Stimulated activated CD4-positive, alpha-beta T cell treated with anti-CD3 and anti-CD28 coated beads, Interleukin-4, amount 100 ng/mL, for 4 hours (primary cell): Measurements from ENCODE around the gene ADAMTS3.

Source experiments
- DNase-seq, 2 experiments: peaks; one replicate each; pipeline ENCODE4 v3.0.0-alpha.2; 2020

The ADAMTS3 gene

DNA sequence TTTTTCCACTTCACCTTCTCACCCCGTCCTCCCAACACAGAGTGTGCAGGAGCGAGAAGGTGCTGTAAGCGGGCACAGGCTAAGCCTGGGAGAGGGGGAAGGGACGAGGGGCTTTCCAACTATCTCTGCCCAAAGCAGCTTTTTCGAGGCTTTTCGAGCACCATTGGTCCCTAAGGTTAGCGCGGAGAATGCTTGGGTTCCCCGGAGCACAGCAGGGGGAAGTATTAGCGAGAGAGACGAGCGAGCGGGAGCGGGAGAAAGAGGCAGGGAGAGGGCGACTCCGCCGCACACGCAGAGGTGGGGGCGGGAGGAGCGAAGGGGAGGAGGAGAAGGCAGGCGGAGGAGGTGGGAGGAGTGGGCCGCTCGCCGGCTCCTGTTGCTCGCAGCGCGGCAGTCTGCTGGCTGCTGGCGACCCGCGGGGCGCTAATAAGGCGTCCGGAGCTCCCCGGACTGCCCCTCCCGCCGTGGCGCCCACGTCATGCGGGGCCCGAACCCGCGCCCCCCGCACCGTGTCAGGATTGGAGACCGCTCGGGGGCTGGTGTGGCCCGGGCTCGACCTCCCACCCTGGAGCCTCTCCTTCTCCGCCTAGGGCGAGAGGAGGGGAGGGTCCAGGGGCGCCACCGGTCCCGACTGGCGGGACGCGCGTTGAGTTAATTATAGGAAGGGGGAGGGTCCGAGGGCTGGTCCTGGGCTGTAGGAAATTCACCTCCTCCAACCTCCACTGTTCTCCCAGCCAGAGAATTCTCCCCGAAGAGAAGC lies at the start of gene ADAMTS3:
Gene ADAMTS3 (minus strand): TSS at position 263 of the 760 bp plus-strand sequence. CDS start 459 bp downstream, outside the sequence.
- DNase-seq = peak; percentile 3 to 9

DNA sequence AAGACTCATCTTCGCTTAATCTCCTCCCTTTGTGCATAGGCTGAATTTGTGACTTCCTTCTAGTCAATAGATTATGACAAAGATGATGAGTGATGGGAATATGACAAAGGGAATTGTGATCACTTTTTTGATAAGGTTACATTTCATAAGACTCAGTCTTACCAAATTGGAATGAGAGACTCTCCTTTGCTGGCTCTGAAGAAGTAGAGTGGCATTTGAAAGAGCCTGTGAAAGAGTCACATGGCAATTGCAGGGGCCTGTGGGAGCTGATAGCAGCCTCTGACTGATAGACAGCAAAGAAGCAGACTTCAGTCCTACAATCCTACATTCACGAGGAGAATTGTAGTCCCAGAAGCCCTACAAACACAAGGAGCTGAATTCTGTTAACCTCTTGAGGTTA lies 44.9 kb upstream of the ADAMTS3 start:
- DNase-seq = no peak

DNA sequence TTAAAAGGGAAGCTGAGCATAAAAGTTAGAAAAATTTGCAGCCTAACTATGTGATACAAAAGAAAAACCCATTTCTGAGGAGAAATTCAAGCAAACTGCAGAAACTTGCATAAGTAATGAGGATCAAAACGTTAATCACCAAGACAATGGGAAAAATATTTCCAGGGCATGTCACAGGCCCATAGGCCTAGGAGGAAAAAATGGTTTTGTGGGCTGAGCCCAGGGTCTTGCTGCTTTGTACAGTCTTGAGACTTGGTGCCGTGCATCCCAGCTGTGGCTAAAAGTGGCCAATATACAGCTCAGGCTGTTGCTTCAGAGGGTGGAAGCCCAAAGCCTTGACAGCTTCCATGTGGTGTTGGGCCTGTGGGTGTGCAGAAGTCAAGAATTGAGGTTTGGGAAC lies 37.7 kb upstream of the ADAMTS3 start:
- no peak for DNase-seq

DNA sequence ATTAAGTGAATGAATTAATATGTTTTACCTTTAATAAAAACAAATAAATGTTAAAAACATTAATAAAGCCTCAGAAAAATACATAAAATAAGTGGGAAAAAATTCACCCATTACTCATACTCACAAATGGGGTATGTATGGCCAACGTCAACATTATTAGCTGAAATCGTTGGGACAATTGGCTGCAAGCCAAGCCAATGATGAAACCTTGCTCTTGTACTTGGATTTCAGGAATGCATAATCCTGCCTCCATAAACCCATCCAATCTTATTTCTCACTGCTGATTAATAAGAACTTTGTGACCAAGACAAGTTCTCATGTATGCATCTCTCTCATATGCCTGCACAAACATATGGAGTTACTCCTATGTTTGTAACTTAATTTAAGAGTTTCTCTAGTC lies 35.3 kb upstream of the ADAMTS3 start:
- DNase-seq = no peak

DNA sequence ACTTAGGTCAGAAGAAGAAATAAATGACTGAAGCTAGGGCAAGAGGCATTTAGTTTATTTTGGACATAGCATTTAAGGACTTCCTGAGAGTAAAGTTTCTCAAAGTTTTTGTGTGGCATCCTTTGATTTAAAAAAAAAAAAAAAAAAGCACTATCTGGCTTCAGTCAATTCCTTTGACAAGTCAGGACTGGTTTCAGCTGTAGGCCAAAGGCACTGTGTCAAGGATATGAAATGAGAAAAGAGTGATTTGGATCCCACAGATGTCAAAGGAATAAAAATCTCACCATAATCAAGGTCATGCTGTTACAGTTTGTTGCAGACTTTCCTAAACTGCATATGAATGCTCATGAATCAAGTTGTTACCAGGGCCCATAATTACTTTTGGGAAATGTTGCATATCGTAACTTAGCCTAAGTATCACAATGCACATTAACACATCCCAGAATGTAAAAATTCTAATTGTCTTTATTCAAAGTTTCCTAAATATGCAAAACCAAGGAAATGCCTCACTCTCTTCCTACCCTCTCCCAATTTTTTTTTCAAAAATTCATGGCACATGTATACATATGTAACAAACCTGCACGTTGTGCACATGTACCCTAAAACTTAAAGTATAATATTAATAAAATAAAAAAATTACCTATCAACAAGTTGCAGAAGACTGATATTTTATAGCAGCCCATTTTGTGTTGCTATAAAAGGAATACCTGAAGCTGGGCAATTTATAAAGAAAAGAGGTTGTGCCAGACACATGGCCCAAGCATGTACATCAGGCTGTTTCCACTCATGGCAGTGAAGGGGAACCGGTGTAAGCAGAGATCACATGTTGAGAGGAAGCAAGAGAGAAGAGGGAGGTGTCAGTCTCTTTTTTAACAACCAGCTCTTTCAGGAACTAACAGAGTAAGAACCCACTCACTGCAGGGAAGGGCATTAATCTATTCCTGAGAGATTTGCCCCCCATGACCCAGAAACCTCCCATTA lies 33.7 kb upstream of the ADAMTS3 start:
- no peak for DNase-seq

DNA sequence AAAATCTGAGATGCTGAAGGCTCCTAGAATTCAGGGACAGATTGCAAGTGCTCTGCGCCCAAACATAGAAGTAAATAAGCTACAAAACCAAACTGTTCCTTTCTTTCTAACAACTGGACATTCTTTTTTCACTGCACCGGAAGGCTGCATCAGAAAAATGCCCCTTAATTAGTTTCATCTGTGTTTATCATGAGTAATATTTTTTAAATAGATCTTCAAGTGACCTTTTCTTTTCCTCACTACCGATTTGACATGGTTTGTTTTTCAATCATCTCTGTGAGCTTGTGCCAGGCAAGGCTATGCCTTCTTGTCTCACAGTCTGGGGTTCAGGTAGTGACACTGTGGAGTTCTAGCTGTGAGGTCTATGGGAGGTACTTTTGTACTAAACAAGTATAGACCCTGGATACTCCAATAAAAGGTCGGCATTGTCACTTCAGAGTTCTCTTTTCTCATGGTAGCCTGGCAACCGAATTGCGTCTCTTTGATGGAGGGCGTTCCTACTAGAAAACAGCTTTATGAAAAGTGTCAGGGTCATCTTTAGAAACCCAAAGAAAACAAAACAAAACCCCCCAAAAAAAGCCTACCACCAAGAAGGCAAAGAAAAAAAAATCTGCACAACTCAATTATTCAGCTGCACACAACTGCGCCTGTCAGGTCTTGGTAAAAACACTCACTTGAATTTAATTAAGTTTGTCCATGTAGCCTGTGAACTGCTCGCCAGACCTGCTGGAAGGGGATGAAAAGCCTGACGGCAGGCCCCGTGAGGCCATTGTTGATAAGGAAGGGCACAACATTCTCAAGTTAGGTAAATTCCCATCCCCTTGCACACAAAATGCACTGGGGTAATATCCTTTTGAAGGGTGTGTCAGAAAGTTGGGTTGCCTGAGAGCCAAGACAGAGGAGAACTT lies 22.8 kb upstream of the ADAMTS3 start:
- DNase-seq = no peak

DNA sequence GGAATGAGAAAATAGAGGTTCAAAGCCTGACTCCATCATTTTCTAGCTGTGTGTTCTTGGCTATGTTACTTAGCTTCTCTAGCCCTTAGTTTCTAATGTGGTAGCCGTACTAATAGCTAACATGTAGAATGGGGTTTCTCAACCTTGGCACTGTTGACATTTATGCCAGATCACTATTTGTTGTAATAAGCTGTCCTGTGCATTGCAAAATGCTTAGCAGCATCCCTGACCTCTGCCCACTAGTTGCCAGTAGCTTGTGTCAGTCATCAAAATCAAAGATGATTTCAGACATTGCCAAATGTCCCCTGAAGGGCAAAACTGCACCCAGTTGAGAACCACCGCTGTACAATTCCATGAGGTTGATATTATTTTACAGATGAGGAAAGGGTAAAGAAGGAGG lies 18.3 kb upstream of the ADAMTS3 start:
- no peak for DNase-seq

DNA sequence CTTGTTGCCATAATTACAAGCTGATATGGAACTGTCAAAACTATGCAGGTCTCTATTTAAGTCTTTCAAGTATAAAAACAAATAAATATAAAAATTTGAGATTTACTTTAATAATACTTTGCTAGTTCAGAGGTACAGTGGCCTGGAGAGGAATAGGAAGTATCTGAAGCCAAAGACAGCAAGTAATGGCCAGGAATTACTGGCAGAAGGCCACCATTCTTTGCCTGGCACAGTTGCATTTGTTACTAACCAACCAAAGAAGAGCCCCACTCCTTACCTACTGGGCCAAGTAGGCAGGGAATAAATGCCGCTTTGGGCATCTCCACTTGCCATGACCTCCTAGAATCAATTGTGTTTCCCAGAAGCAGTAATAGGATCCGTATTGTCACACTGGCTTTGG lies 13.8 kb upstream of the ADAMTS3 start:
- DNase-seq = no peak

DNA sequence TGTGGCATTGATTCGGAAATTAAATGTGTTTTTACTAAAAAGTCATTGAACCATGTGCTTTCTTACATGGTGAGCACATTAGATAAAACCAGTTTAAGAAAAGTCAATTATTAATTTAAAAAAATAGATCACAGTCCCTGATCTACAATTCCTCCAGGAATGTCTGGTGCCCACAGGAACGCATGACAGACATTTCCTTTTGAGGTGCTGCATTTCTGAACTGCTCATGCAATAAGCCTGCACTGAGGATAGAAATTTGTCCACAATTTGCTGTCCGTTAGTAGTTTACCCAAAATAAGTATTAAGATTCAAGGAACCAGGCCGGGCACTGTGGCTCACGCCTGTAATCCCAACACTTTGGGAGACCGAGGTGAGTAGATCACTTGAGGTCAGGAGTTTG lies 8.2 kb upstream of the ADAMTS3 start:
- no peak for DNase-seq

DNA sequence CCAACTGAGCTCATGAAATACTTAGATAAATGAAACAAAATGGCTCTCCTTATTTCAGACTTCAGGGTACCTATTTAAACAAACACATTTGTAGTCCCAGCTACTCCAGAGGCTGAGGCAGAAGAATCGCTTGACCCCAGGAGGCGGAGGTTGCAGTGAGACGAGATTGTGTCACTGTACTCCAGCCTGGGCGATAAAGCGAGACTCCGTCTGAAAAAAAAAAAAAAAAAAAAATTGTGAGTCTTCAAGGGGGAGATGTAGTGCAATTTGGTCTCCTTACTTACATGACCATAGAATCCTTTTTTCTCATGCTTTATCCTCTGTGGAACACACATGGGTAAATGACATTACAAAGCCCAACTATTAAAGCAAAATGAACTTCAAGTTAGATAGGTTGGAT lies 2.3 kb upstream of the ADAMTS3 start:
- DNase-seq = no peak

DNA sequence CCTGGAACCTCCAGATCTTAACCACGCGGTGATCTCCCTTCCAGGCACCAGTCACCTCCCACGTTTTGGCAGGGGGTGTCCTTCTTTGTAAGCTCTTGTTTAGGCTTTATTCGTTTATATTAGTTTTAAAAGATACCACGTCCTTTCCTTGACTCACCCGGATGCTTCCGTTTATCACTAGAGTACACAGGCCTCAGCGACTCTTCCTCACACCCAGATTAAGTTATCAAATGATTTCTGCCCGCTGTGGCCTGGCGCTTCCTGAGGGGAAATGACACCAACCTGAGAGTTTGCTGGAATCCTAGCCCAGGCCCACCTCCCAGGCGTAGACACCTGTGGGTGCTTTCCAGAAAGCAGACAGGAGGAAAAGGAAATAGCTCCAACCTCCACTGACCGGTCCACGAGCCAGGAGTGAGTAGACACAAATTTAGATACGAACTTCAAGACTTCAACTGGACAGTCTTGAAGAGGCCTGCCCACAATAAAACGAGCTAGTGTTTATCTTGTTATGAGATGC lies 756 bp upstream of the ADAMTS3 start:
- DNase-seq = no peak

DNA sequence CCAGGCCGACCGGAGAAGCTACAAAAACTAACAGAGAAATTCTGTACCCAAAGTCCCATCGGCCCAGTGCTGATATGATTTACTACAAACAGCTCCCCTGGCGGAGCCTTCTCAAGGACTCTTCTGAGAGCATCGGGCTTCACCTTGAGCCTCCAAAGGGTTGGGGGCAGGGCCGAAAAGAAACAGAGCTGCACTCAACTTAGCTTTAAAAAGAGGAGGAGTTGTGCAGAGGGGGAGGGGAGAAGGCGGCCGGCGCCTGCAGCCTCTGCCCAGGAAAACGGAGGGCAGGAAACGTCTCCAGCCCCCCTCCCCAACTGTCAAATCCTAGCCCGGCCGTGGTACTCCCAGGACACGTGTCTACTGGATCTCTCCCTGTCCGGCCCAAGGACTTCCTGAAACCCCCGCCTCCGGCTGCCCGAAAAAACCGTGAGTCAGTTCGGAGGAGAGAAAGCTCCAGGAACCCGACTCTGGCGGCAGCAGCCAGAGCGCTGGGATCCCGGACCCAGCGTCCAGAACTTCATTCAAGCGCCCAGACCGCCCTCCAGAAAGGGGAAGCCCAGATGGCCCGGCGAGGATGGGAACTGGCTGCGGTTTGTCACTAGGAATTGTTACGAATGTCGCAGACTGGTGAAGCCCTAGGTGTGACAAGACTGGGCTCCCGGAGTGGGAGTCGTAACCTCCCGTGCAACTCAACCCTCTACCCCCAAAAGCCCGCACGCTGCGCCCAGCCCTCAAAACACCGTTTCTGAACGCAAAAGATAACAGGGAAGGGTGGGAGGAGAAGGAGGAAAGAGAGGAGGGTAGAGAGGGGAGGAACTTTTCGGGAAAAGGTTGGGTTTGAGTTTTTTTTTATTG lies 973 bp downstream of the ADAMTS3 start:
- DNase-seq = peak in 1 of 2 experiments; percentile 2

DNA sequence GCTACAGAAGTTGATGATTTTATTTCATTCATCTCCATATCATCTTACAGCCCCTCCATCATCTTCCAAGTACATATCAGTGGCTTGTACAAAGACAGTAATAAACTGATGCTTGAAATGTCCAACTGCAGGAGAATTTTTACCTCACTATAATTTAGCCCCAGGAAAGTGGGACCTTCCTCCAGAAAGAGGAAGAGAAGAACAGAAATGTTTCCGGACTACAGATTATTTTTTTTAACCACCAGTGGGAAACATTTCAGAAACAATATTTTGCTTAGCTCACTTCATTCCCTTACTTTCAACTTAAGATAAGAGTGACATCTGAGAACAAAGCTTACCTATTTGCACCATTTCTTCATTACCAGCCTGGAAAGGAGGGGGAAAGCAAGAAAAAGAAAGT lies 2.0 kb downstream of the ADAMTS3 start:
- no peak for DNase-seq

DNA sequence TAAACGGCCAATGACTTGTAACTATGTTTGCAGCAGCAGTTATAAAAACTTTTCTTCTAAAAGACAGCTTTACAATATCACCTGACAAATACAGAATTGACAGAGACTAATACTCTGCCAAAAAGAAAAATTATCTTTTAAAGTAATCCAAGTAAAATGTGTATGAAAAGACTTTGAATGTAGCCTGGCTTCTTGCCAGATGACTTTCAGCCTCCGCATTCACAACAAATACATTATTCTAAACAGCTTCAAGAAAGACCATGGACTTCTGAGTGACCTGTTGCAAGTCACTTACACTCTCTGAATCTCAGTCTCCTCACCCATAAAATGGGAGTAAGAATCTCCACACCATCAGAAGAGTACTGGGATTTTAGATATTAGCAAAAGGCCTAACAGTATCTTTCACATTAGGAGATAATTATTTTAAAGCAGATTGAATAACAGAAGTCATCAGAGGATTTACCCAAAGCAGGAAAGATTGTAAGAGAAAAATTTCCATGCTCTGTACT lies 2.5 kb downstream of the ADAMTS3 start:
- no peak for DNase-seq

DNA sequence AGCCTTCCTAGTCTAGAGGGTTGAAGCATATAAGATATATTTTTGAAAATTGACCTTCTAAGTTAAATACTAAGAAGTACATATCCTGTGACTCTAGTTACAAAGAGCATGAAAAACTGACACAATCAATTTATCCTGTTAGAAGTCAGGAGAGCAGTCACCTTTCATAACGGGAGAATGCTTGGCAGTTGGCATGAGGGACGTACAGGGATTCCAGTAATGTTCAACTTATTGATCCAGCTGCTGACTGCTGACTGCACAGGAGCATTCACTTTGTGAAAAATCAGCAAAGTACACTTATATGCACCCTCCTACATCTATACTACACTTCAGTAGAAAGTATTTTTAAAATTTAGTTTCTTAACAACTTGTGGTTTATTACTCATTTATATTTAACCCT lies 4.2 kb downstream of the ADAMTS3 start:
- no peak for DNase-seq

DNA sequence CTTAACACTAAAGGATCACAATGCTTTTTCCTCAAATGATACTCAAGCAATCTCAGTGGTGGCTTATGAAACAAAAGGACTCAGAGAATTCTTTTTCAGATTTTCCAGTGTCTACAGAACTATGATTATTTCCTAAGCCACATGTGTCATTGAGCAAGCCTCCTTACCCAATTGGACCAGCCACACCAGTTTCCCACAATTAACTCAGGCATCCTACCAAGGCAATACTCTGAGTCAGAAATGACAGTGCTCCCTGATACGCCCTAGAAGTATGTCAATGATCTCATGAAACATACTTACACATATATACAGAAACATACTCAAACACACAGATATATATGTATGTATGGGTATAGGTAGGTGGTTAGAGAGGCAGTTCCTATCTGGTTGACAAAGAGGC lies 4.8 kb downstream of the ADAMTS3 start:
- no peak for DNase-seq

DNA sequence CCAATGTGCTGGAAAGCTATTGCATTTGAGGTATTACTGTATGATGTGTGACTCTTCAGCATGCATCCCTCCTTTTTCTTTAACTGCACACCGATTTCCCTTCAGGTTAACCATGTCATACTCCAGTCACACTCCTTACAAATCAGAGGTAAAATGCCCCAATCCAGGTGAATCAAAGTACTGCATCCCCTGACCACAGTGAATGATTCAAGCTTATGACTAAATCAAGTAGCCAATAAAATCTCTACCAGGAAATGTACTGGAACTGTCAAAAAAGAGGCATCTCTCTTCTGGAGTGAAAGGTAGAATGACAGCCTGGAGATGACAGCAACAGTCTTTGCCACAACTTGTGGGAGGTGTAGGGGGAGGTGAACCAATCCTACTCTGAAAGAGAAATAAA lies 10.4 kb downstream of the ADAMTS3 start:
- no peak for DNase-seq

DNA sequence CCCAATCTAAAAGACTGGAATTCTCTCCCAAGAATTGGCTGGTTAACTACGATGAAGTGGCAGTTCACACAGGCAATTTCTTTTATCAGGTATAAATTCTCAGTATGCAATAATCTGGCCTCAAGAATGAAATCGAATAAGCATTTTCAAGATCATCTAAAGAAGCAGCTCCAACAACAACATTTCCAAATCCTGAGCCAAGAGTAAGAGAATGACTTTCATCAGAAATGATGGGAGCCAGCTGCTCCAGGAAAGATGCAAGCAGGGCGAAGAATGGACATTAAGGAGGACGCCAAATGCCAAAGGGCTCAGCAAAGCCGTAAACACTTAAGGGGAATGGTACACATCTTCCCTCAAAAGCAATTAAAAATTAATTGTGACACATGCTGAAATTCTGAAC lies 12.0 kb downstream of the ADAMTS3 start:
- no peak for DNase-seq

DNA sequence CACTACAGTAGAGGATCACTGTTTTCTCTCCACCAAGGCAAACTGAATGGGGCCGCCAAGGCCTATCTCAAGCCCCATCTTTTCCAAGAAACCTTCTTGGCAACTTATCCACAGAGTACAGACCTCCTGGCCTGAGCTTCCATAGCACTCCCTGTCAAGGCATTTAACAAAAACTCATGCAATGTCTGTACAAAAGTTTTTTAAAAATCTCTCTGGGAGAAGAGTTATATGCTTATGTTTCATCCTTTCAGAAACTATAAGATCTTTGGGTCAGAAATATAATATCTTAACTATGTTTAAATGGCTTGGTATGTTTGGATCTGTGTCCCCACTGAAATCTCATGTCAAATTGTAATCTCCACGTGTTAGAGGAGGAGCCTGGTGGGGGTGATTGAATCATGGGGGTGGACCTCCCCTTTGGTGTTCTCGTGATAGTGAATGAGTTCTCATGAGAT lies 13.6 kb downstream of the ADAMTS3 start:
- no peak for DNase-seq

DNA sequence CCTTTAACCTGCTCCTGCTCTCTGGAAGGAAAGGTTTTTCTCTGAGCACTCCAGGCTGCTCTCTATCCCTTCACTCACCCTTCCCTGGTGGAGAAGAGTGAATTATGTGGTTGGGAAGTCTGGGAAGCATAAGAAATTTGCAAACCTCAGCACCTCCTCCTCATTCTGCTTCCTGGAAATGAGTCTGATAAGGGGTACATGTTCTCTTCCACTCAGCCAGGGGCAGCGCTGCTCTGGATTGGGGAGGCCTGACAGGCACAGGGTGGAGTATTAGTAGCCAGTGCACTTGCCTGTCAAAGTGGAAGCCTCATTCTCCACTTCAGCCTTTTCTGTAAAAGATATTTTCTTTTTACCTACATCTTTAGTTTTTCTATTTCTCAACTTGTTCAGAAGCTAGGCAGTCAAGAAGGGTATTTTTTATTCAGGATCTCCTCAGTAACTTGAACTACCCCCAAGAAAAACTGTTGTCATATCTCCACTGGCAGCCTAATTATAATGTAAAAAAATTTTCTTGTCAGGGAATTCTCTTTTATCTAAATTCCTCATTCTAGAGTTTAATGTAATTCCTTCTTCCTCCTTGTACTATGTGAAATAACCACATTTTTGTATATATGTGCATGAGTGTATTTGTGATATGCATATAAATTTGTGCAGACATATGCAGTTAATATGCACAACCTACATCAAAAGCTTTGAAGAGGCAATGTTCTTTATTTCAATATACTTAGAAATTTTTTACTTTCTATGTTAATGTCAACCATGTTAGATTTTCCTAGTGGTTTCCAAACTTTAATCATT lies 15.3 kb downstream of the ADAMTS3 start:
- DNase-seq = no peak

DNA sequence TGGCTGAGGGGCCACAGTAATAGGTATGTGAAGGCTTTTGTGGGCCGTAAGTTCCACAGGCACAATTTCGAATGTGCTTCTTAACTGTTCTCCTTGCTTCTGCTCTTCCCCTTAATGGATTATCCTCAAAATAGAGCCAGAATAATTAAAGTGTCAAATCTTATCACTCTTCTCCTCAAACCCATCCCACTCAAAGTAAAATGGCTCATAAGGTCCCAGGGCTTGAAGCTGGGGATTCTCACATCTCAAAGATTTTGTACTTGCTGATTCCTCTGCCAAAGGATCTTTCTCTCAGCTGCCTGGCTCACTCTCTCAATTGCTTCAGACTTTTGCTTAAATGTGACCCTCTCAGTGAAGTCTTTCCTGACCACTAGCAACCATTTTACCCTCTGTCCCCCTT lies 16.6 kb downstream of the ADAMTS3 start:
- DNase-seq = no peak
